GM10847 (cell line): ENCODE data around the gene CASQ2.

Source experiments
- POLR2A ChIP-seq: IDR thresholded peaks from 2 replicates; pipeline ENCODE4 v1.6.1; 2011; ENCODE audit not compliant: insufficient read length; ENCODE audit errors: extremely low read depth

Gene CASQ2

DNA sequence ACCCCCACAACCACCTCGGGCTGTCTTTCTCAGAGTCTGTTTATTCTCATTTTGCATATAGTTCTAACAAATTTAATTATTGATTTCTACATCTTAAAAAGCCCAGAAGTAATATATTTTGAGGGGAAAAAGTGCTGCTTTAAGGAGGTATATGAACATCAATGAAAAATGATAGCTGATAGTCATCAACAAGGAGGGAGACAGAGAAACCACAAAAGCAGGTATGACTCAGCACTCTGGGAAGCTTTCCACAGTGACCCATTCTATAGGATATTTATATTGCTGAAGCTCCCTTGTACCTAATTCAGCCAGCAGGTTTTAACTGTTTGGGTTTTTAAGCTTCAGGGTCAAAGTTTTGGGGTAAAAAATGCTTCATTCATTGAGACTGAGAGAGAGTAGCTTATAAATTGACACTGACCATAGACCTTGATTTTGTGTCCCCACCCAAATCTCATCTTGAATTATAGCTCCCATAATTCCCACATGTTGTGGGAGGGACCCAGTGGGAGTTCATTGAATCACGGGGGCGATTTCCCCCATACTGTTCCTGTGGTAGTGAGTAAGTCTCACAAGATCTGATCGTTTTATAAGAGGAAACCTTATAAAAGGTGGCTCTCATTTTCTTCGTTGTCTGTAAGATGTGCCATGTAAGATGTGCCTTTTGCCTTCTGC, 99.4 kb downstream of the CASQ2 start:
- TF ChIP-seq POLR2A, result no peak

DNA sequence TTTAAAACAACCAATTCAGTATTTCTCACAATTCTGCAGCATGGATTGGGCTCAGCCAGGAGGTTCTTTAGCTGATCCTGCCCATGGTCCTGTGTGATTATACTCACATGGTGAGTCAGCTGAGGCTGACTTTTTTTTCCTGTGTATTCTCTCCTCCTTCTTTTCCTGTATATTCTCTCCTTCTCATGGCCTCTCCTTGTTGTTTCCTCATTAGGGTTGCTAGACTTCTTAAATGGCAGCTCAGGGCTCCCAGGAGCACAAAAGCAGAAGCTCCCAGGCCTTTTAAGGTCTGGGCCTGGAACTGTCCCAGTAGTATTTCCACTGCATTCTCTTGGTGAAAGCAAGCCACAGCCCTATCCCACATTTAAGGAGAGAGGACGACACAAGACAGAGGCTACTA, 99.9 kb downstream of the CASQ2 start:
- TF ChIP-seq POLR2A, result no peak

DNA sequence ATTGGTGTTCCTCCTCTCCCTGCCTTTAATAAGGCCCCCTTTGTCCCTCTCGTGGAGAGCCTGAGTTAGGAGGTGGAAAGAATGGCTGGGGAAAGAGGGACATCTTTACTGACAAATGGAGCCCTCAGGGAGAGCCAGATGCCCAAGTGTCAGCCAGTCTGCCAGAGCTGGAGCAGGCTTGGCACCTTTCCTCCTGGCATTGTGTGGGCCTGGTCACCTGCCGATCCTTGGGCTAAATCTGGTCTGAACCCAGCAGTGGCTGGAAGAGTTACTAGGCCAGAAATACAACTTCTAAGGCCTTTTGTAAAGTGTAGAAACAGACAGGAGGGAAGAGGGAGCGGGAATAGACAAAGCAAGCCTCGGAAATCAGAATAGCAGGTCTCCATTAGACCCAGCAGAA, 101.8 kb downstream of the CASQ2 start:
- TF ChIP-seq POLR2A, result no peak

DNA sequence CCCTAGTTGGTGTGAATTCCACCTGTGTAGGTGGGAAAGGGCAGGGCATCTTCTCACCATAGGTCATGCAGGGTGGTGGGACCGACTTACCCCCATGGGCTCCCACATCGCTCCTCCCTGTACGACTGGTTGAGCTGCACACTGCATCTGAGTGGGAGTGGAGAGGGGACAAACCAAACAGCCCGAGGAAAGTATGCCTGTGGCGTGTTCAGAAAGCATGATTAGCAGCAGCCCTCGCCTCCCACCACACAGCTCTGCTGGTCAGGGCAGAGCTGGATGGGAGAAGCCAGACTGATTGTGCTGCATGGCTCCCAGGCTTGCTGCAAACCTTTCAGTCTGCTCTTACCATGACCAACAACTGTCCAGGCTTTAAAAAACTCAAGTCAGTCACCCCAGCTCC, 102.3 kb downstream of the CASQ2 start:
- no peak for TF ChIP-seq POLR2A

DNA sequence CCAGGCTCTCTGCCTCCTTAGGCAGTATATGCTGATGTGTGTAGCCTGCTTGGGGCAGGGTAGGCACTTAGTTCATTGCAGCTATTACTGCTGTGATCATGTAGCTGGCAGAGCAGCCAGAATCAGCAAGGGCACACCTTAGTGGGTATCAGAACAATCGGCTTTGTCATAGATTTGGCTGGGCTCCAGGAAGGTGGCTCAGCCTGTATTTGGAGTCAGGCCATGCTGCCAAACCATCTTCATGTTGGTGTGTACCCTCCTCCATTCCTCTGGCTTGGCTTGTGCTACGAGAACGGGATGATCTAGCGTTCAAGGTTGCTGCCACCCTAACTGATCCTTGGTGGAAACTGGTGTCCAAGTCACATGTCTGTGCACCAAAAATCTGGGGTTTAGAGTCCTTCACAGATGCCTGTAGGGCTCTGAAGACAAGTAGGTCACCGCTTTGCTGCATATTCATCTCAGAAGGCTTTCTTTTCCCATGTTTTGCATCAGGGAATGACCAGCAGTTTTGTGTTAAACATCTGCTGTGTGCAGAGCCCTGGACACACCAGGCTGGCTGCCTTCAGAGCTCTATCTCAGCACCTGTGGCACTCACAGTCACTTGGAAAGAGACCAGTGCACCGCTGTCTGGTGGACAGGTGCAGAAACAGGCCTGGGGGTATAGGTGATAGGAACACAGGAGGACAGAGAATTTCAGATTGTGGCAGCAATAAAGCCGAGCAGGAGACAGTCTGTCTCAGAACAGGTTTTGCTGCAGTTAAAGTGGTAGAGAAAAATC, 103.0 kb downstream of the CASQ2 start:
- TF ChIP-seq POLR2A, result no peak

DNA sequence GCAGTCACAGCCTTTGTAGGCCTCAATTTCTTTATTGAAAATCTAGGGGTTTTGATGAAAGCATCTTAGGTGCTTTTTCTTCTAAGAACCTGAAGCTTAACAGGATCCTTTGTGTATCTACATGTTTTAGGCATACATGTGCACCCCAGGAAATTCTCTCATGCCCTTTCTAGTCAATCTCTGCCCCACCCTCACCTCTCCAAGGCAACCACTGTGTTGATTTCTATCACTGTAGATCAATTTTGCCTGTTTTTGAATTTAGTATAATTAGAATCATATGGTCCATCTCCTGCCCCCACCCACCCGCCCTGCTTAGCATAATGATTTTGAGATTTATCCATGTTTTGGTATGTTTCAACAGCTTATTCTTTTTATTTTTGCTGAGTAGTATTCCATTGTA, 107.4 kb downstream of the CASQ2 start:
- TF ChIP-seq POLR2A, result no peak

DNA sequence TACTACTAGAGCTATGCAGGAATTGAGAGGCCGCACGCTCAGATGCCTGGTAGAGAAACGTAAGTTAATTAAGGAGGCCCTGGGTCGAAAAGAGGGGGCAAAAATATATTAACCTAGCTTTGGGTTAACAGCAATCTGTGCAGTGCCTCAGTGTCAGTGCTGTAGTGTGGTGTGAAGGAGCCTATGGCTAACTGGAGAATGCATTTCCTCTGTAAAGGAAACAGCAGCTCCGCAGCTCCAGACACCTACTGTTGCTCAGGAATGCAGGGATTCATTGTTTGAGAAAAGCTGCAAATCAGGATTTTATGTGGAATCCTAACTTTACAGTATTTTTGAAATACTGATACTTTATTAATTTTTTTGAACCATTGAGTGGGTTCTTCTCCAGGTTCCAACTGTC, 108.4 kb downstream of the CASQ2 start:
- no peak for TF ChIP-seq POLR2A

DNA sequence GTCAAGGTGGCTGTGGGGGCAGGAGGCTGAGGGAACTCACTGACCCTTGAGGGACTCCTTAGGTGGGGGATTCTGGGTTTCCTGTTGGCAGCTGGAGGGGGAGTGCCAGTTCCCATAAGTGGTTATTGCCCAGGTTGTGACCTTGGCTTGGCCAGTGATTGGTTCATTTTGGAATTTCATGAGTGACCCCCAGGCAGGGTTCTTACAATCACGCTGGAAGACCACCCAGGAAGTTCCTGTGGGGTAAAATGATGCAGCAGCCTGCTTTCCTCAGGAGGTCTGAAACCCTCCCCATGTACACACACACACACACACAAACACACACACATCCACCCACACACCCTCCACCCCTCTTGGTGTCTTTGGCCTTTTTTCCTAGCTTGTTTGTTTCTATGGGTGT, 109.9 kb downstream of the CASQ2 start:
- TF ChIP-seq POLR2A, result no peak

DNA sequence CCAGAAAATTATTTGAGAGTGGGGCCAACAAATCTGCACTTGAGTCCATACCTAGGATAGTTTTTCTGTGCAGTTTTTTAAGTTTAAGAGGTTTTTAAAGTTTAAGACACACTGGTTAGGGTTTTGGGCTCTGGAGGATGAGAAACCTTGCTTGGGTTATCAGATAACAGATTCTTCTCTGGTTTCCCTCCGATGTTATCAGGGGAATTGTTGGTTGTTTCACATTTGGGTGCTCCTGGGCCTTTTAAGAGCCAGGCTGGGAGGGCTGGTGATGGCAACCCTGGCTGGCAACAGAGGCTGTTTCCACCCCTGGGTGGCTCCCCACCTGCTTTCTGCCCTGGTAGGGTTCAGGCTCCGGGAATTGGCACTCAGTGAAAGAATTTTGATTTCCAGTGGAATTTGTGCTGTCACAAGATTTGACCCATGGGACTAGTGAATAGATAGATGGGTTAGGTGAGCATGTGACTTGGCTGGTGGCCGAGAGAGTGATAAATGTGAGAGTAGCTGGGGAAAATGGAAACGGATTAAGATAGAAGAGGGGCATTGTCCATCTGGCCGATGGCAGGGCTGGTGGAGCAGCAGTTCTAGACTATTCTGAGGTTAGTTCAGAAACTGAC, 111.9 kb downstream of the CASQ2 start:
- TF ChIP-seq POLR2A, result no peak

DNA sequence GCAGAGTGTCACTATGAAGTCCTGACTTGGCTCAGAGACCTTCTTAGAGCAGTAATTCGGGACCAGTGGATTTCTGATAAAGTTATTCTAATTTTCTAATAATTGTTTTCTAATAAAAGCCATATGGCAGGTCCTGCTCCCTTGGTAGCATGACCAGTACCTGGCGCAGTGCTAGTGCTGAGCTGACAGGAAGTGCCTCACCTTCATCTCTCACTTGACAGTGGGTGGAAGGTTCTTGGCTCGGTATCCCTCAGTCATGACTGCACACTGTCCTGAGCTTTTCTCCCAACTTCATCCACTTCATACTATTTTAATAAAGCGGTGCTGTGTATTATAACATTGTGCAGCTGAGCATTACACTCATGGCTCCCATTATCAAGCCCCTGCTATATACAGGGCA, 112.6 kb downstream of the CASQ2 start:
- no peak for TF ChIP-seq POLR2A

DNA sequence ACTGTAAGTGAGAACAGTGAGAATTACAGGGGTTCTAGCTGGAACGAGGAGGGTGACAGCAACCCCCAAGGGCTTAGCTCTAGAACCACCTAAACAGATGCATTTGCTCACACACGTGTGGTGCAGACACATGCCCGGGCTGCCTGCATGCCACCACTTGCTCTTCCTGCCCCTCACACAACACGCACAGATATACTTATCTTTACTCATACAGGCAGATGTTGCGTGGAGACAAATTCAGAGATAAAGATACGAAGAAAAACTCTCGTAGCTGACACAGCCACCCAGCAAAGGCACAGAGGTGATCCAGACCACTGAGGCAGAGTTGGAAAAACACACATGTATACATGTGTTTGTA, 113.2 kb downstream of the CASQ2 start:
- no peak for TF ChIP-seq POLR2A

DNA sequence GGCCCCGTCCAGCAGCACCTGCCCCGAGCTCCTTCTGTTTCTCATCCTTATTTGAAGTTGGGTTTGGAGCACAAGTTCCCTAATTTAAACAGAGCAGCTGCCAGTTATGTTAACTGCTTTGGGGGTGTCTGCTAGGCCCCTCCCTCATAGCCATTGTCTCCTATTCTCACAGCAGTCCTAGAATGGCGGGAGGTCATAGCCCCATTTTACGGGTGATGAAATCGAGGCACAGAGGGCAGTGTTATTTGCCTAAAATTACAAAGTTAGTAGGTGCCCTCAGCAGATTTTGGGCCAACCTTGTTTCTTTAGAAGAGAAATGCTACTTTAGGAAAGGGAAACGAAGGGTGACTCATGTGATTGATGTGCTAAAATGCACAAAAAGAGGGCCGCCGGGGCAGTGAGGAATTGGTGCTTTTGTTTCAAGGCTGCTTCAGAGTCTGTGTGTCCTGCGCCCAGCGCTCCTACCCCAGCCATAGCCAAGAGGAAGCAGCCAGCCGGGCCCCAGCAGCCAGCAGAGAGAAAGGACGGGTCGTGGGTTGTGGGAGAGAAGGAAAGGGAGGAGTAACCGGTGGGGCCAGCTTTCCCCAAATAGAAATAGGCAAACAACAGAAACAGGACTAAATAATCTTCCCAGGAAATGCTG, 113.7 kb downstream of the CASQ2 start:
- TF ChIP-seq POLR2A, result no peak

DNA sequence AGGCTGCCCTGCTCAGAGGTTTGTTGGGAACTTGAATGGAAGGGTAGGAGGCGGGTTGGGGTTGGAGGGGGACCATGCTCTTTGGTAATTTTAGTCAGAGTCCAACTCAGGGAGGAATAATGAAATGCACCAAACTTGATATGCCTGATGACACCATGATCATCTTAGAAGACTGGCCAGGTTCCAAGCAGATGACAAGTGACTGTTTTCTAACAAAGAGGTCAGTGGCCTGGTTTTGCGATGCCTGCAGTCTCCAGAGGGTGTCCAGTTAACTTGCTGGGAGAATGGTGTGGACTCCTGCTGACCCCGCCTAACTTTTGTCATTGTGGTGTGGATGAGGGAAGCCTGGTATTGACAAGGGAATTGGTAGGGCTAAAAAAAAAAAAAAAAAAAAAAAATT, 114.4 kb downstream of the CASQ2 start:
- TF ChIP-seq POLR2A, result no peak

DNA sequence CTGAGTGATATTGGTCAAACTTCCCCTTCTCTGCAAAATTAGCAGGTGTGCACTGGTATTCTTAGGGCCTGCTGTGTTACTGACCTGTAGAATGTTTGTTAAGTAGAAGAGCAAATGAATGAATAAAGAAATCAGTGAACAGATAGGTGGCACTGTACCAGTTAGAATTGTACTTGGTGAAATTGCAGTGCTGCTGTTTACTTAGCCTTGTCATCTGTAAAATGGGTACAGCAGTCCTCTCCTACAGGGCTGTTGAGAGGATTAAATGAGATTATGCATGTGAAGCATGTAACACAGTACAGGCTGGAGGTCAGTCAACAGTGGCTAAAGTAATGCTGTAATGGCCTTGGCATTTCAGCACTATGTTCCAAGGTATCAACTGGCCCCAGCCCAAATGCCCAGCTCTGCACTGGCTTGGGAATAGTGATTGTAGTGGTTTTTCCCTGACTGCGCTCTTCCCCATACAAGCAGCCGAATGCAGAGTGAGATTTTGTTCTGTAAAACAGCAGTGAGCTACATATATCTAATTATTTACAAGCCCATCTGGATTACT, 116.2 kb downstream of the CASQ2 start:
- no peak for TF ChIP-seq POLR2A

DNA sequence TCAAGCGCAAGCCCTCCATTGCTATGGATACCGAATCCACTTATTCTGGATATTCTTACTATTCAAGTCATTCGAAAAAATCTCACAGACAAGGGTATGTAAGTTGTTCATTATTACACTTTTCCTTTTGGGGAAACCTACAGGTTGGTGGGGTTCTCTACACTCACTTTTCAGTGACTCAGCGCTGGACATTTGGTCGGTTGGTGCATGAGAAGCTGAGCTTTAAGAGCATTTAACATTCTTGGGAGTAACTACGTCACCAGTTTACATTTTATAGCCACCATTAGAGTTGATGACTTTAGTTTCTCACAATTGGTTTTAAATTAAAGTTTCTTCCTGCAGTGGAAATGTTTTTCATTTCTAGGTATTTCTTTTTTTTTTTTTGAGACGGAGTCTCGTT, 117.1 kb downstream of the CASQ2 start:
- TF ChIP-seq POLR2A, result no peak

DNA sequence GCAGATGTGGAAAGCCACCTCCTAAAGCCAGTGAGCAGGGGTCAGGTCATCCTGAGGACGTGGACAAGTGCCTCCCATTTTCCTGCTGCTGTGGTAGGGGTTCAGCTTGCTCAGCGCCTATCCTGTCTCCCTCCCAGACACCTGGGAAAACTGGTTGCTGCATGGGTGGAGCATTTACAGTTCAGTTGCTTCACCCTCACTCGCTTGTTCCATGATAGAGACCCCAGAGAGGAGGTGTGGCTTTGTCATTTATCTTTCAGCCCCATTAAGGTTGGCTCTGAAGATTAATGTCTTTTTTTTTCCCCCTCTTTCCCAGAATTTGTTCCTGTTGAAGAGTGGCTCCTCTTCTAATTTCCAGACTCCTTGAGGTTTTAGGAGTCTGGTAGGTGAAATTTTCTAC, 117.6 kb downstream of the CASQ2 start:
- TF ChIP-seq POLR2A, result no peak
